Parathyroid adenoma (tissue), 2 donors: Measurements from ENCODE around the gene MBNL2.

Source experiments
- H2AFZ ChIP-seq: fragments of 300-600 bp; sonication (generic); one replicate; pipeline ENCODE4 v1.7.0; 2017; ENCODE audit warnings: antibody characterized with exemption, mild to moderate bottlenecking
- H3K27ac ChIP-seq: fragments of 300-600 bp; sonication (generic); one replicate; pipeline ENCODE4 v1.7.0; 2017
- H3K27me3 ChIP-seq: fragments of 300-600 bp; sonication (generic); one replicate; pipeline ENCODE4 v1.7.0; 2017; ENCODE audit warnings: low read length; ENCODE audit not compliant: control insufficient read depth, insufficient read depth
- H3K36me3 ChIP-seq: fragments of 300-600 bp; sonication (generic); one replicate; pipeline ENCODE4 v1.7.0; 2017; ENCODE audit warnings: low read length; ENCODE audit not compliant: control insufficient read depth, insufficient read depth
- H3K4me1 ChIP-seq: fragments of 300-600 bp; sonication (generic); one replicate; pipeline ENCODE4 v1.7.0; 2017; ENCODE audit warnings: control low read depth
- H3K4me2 ChIP-seq: fragments of 300-600 bp; sonication (generic); one replicate; pipeline ENCODE4 v1.7.0; 2017; ENCODE audit warnings: low read length
- H3K4me3 ChIP-seq: fragments of 300-600 bp; sonication (generic); one replicate; pipeline ENCODE4 v1.7.0; 2017; ENCODE audit warnings: low read depth, low read length
- H3K79me2 ChIP-seq: fragments of 300-600 bp; sonication (generic); one replicate; pipeline ENCODE4 v1.7.0; 2017; ENCODE audit warnings: control low read depth
- H3K9ac ChIP-seq: fragments of 300-600 bp; sonication (generic); one replicate; pipeline ENCODE4 v1.7.0; 2017; ENCODE audit warnings: mild to moderate bottlenecking
- H3K9me3 ChIP-seq: fragments of 300-600 bp; sonication (generic); one replicate; pipeline ENCODE4 v1.7.0; 2017; ENCODE audit warnings: low read length; ENCODE audit not compliant: control insufficient read depth
- CTCF ChIP-seq: fragments of 300-600 bp; sonication (generic); IDR thresholded peaks from one replicate; pipeline ENCODE4 v1.7.0; 2017; ENCODE audit warnings: antibody characterized with exemption, mild to moderate bottlenecking
- donor health status: primary hyperparathyroidism.

Gene MBNL2

GRCh38 chr13:97385854-97386253 lies 163.7 kb downstream of the MBNL2 start:
- no peaks in the 10 kb centered on the region for H3K79me2 ChIP-seq
- H3K27ac ChIP-seq, result peak overlapping the region; percentile 7
- H2AFZ ChIP-seq, result no peak overlapping the region
- H3K36me3 ChIP-seq, result no peaks in the 10 kb centered on the region
- H3K4me2 ChIP-seq, result no peak overlapping the region
- no peaks in the 10 kb centered on the region for H3K9me3 ChIP-seq
- no peaks in the 10 kb centered on the region for H3K4me1 ChIP-seq
- TF ChIP-seq CTCF, result no peak
- H3K27me3 ChIP-seq, result no peaks in the 10 kb centered on the region
- H3K9ac ChIP-seq, result no peak overlapping the region
- no peak overlapping the region for H3K4me3 ChIP-seq

DNA sequence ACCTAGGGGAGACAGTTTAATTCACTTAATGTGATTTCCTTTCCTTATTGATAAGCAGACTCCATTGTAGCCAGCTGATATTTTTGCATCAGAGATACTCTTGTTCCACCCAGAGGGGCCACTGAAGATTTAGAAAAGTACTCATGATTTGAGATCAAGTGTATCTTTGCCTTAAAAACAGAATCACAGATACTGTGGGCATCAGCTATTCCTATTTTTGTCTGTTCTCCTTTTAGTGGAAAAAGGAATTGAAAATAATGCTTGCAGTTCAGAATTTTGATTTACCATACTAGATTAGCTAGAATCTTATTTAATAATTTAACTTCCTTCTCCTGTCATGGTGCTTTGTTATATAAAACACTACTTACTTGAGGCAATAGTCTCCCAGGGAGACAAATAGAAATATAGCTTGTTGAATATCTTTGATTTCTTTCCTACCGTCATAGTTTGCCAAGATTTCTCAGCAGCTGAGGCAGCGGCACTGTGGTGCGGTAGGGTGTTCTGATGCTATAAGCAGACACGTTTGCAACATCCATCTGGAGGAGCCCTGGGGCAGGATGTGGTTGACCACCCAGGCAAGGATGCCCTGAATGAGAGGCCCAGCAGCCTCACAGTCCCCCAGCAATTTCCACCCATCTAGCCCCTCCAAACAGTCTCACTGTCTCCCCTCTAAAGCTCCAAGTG lies 164.8 kb downstream of the MBNL2 start:
- no peaks in the 10 kb centered on the region for H3K4me1 ChIP-seq
- no peak overlapping the region for H3K4me3 ChIP-seq
- no peaks in the 10 kb centered on the region for H3K79me2 ChIP-seq
- H3K9ac ChIP-seq, result no peak overlapping the region
- H3K27ac ChIP-seq, result no peak overlapping the region
- H3K36me3 ChIP-seq, result no peaks in the 10 kb centered on the region
- no peaks in the 10 kb centered on the region for H3K9me3 ChIP-seq
- no peak overlapping the region for H3K4me2 ChIP-seq
- H3K27me3 ChIP-seq, result no peaks in the 10 kb centered on the region
- no peak for TF ChIP-seq CTCF
- no peak overlapping the region for H2AFZ ChIP-seq

- no peaks in the 10 kb centered on the region for H3K4me1 ChIP-seq
- no peak overlapping the region for H3K27ac ChIP-seq
- no peaks in the 10 kb centered on the region for H3K9me3 ChIP-seq
Measured at GRCh38 chr13:97387485-97387839, 165.3 kb downstream of the MBNL2 start.

GRCh38 chr13:97387890-97388289 lies 165.8 kb downstream of the MBNL2 start:
- H3K27ac ChIP-seq, result no peak overlapping the region
- no peaks in the 10 kb centered on the region for H3K4me1 ChIP-seq
- H2AFZ ChIP-seq, result no peak overlapping the region
- H3K4me3 ChIP-seq, result no peak overlapping the region
- TF ChIP-seq CTCF, result no peak
- no peaks in the 10 kb centered on the region for H3K27me3 ChIP-seq
- H3K36me3 ChIP-seq, result no peaks in the 10 kb centered on the region
- H3K4me2 ChIP-seq, result no peak overlapping the region
- no peak overlapping the region for H3K9ac ChIP-seq
- H3K79me2 ChIP-seq, result no peaks in the 10 kb centered on the region
- H3K9me3 ChIP-seq, result no peaks in the 10 kb centered on the region

More at GRCh38 chr13:97387485-97387839, 165.3 kb downstream of the MBNL2 start:
- no peaks in the 10 kb centered on the region for H3K36me3 ChIP-seq
- no peak overlapping the region for H3K4me2 ChIP-seq
- no peaks in the 10 kb centered on the region for H3K79me2 ChIP-seq
- H2AFZ ChIP-seq, result no peak overlapping the region
- H3K27me3 ChIP-seq, result no peaks in the 10 kb centered on the region
- no peak overlapping the region for H3K4me3 ChIP-seq
- no peak for TF ChIP-seq CTCF
- no peak overlapping the region for H3K9ac ChIP-seq

- Histone ChIP-seq H3K9ac (no peak overlapping the region), H3K36me3 (no peaks in the 10 kb centered on the region), H3K27ac (no peak overlapping the region), H2AFZ (no peak overlapping the region), H3K4me3 (no peak overlapping the region), H3K4me1 (no peaks in the 10 kb centered on the region), H3K27me3 (no peaks in the 10 kb centered on the region), H3K79me2 (no peaks in the 10 kb centered on the region), H3K4me2 (no peak overlapping the region), H3K9me3 (no peaks in the 10 kb centered on the region)
- TF ChIP-seq CTCF, result no peak
Measured at GRCh38 chr13:97388373-97388772, 166.2 kb downstream of the MBNL2 start.
